Measurements from ENCODE around the gene OVCH1.
A peak's percentile ranks its signal among the peaks of the same experiment; 100 is the strongest.

OVCH1 gene

DNA sequence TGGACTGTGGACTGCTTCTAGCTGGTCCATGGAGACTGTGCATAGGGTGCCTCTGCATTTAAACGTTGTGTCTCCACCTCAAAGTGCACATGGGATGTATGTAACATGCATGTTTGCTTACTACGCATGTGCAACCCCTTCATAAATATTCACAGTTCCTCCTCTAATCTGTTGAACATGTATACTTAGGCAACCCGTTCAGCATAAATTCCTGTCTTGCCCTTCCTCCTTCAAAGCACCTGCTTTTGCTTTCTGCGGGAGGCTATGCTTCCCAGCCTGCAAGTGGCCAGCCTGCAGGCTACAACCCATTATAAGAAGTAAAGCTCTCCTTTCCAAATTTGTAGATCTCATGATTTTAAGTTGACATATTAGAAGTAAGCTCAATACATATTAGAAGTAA is 33.0 kb upstream of the OVCH1 start:
- H3K36me3 ChIP-seq (ENCODE audit: control insufficient read depth, insufficient read depth, low read length) = no peaks in the 10 kb centered on the region
- H3K4me3 ChIP-seq (ENCODE audit: extremely low read depth, insufficient read depth, low read length, poor library complexity, severe bottlenecking) = no peak overlapping the region
- H3K4me1 ChIP-seq (ENCODE audit: control insufficient read depth, insufficient read depth, low read length, poor library complexity, severe bottlenecking) = no peaks in the 10 kb centered on the region
- WGBS, 2 experiments (ENCODE audit: insufficient coverage in 2 of 2) = 92 to 100% methylated on average over 1 of the region's 4 CpGs
- H3K9me3 ChIP-seq (ENCODE audit: control insufficient read depth, low read length) = no peaks in the 10 kb centered on the region
- H3K27ac ChIP-seq (ENCODE audit: low read depth, low read length, severe bottlenecking) = no peak overlapping the region

DNA sequence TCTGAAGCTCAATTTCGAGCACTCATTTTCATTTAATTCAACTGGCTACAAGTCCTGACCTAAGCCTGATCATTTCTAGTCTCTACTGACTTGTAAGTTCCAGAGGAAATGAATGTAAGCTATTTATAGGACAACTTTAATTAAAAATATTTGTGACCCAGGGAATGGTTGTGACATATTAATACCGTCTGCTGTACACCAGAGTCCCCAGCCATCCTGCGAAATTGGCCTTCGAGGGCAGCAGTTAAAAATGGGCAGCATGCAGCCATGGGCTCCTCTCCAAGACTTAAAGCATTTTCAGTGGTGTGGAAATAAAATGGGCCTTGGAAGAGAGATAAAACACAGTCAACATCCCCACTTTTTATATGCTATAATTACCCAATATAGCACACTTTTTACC is 30.7 kb upstream of the OVCH1 start:
- 60 to 100% methylated on average over 1 to 3 of the region's 4 CpGs for WGBS, 2 experiments (ENCODE audit: insufficient coverage in 2 of 2)
- Histone ChIP-seq H3K4me3 (ENCODE audit: extremely low read depth, insufficient read depth, low read length, poor library complexity, severe bottlenecking) (no peak overlapping the region), H3K27ac (ENCODE audit: low read depth, low read length, severe bottlenecking) (no peak overlapping the region), H3K9me3 (ENCODE audit: control insufficient read depth, low read length) (no peaks in the 10 kb centered on the region), H3K36me3 (ENCODE audit: control insufficient read depth, insufficient read depth, low read length) (no peaks in the 10 kb centered on the region), H3K4me1 (ENCODE audit: control insufficient read depth, insufficient read depth, low read length, poor library complexity, severe bottlenecking) (no peaks in the 10 kb centered on the region)

DNA sequence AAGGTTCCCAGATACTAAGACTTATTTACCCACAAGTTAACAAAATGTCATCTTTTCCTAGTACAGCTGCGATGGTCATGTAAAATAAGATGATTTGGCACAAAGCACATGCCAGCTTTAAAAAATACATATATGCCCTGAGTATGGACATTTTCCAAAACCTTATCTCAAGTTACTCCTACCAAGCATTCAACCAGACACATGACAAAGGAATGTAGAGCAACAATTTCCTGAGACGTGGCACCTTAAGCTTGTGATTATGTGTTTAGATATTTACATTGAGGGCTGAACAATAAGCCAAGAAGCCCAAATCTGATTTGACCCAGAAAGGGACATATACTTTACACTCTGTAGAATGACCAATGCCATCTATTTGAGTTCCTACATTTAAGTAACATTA is 24.5 kb upstream of the OVCH1 start:
- H3K4me3 ChIP-seq (ENCODE audit: extremely low read depth, insufficient read depth, low read length, poor library complexity, severe bottlenecking) = no peak overlapping the region
- H3K9me3 ChIP-seq (ENCODE audit: control insufficient read depth, low read length) = no peaks in the 10 kb centered on the region
- no peaks in the 10 kb centered on the region for H3K4me1 ChIP-seq (ENCODE audit: control insufficient read depth, insufficient read depth, low read length, poor library complexity, severe bottlenecking)
- H3K36me3 ChIP-seq (ENCODE audit: control insufficient read depth, insufficient read depth, low read length) = no peaks in the 10 kb centered on the region
- WGBS, 2 experiments (ENCODE audit: insufficient coverage in 2 of 2) = 100% methylated on average over 1 of the region's 2 CpGs; no CpG with 5 or more reads in 1 of the 2 experiments
- no peak overlapping the region for H3K27ac ChIP-seq (ENCODE audit: low read depth, low read length, severe bottlenecking)

DNA sequence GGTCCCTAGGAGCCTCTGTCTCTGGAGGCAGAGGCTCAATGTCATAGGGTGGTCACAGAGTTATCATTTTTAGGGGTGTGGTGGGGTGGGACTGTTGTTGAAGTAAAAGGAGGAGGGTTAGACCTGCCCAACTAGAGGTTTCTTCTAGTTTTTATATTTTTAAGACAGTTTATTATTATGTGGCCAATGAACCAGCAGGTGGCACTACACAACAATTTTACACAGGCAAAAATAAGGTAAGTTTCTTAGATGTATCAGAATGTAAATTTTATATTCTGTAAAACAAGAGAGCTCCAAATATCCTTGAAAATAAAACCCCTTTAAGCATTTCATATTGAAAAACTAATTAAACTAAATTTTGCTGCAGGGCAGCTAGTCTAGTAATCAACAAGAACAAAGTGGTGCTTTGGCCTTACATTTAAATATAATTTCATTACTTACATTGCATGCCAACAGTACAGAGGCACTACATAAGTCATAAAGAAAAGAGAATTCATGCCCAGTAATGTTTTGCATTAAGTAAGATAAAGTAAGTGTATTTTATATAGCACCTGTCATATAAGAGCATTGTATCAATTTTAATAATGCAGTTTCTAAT is 22.2 kb upstream of the OVCH1 start:
- no peak overlapping the region for H3K27ac ChIP-seq (ENCODE audit: low read depth, low read length, severe bottlenecking)
- H3K4me1 ChIP-seq (ENCODE audit: control insufficient read depth, insufficient read depth, low read length, poor library complexity, severe bottlenecking) = no peaks in the 10 kb centered on the region
- no peaks in the 10 kb centered on the region for H3K36me3 ChIP-seq (ENCODE audit: control insufficient read depth, insufficient read depth, low read length)
- no peaks in the 10 kb centered on the region for H3K9me3 ChIP-seq (ENCODE audit: control insufficient read depth, low read length)
- no peak overlapping the region for H3K4me3 ChIP-seq (ENCODE audit: extremely low read depth, insufficient read depth, low read length, poor library complexity, severe bottlenecking)

DNA sequence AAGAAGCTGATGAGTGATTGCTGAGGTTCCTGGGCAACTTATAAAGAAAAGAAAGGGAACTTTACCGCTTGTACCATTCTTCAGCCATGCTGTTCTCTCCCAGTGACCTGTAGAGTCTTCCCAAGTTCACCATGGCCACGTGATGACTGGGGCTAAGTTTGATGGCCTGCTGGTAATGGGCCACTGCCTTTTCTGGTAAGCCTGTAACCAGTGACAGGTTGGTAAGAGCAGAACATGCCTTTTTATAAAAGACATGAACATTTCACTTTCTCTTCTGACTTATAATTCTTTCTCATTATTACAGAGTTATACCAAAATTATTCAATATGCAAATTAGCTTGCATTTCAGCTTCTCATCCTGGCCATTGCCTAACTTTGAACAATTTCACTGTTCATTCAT is 20.9 kb upstream of the OVCH1 start:
- H3K36me3 ChIP-seq (ENCODE audit: control insufficient read depth, insufficient read depth, low read length) = no peaks in the 10 kb centered on the region
- H3K4me3 ChIP-seq (ENCODE audit: extremely low read depth, insufficient read depth, low read length, poor library complexity, severe bottlenecking) = no peak overlapping the region
- no peak overlapping the region for H3K27ac ChIP-seq (ENCODE audit: low read depth, low read length, severe bottlenecking)
- no peaks in the 10 kb centered on the region for H3K9me3 ChIP-seq (ENCODE audit: control insufficient read depth, low read length)
- 40 to 88% methylated on average over 1 to 2 of the region's 2 CpGs for WGBS, 2 experiments (ENCODE audit: insufficient coverage in 2 of 2)
- no peaks in the 10 kb centered on the region for H3K4me1 ChIP-seq (ENCODE audit: control insufficient read depth, insufficient read depth, low read length, poor library complexity, severe bottlenecking)

DNA sequence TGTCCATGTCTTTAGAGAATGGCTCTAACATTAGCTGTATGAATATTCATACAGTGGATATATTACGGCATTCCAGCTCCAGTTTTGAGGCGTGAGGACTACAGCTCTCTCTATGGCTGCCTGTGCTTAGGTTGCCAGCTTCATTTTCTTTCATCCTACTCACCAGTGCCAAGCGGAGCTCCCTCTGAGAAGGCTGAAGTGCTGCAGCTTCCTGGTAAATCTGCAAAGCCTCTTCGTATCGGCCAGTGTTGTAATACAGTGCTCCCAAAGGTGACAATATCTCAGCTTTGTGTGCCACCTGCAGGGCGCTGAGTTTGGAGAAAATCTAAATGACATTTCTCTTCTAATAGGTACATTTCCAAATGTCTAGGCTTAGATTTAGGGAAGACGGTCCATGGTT is 19.8 kb upstream of the OVCH1 start:
- no peaks in the 10 kb centered on the region for H3K36me3 ChIP-seq (ENCODE audit: control insufficient read depth, insufficient read depth, low read length)
- no peak overlapping the region for H3K4me3 ChIP-seq (ENCODE audit: extremely low read depth, insufficient read depth, low read length, poor library complexity, severe bottlenecking)
- no peaks in the 10 kb centered on the region for H3K4me1 ChIP-seq (ENCODE audit: control insufficient read depth, insufficient read depth, low read length, poor library complexity, severe bottlenecking)
- H3K9me3 ChIP-seq (ENCODE audit: control insufficient read depth, low read length) = no peaks in the 10 kb centered on the region
- no peak overlapping the region for H3K27ac ChIP-seq (ENCODE audit: low read depth, low read length, severe bottlenecking)
- WGBS, 2 experiments (ENCODE audit: insufficient coverage in 2 of 2) = 86 to 100% methylated on average over 1 to 5 of the region's 7 CpGs

DNA sequence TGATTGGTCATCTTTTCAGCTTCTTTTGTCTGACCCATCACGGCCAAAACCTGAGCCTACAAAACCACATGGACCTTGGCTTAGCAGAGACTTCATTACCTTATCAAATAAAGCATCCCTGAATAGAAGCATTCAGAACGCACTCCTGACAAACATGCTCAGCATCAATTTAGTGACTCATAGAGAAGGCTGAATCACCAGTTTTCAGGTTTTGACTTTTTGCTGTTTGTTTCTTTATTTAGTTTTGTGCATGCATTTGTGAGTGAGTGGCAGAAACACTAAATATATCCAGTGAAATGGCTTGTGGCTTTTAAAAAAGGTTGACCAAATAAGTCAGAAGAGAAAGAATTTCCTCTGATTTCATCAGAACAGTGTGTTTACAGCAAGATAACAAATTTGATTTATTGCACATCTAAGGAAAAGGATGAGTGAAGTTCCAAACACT is 19.0 kb upstream of the OVCH1 start:
- peak overlapping the region; percentile 43 for H3K27ac ChIP-seq (ENCODE audit: low read depth, low read length, severe bottlenecking)

DNA sequence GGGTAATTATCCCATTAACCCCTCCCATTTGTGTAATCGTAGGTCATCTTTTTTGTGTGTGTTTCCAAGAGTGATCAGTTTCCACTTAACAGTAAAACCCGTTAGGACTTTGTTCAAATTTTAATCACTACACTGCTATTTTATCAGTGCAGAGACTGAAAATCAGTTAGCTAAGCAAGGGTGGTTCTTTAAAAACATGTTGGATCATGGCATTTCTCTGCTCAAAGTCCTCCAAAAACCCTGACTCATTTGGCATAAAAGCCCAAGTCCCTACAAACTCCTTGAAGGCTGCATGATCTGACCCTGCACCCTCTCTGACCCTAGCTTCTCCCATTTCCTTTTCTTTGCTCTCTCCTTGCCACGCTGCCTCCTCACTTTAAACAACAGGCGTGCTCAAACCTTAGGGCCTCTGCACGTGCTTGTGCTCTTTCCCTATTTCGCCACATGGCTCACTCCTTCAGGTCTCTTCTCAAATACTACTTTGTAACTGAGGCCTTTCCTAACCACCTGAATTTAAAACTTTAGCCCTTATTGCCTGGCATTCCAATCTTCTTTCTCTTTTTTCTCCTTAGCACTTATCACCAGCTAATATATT is 13.2 kb upstream of the OVCH1 start:
- 83 to 84% methylated on average over 4 to 5 of the region's 6 CpGs for WGBS, 2 experiments (ENCODE audit: insufficient coverage in 2 of 2)
- Histone ChIP-seq H3K36me3 (ENCODE audit: control insufficient read depth, insufficient read depth, low read length) (peaks cover 5% of the 10 kb centered on the region), H3K4me3 (ENCODE audit: extremely low read depth, insufficient read depth, low read length, poor library complexity, severe bottlenecking) (no peak overlapping the region), H3K4me1 (ENCODE audit: control insufficient read depth, insufficient read depth, low read length, poor library complexity, severe bottlenecking) (no peaks in the 10 kb centered on the region), H3K9me3 (ENCODE audit: control insufficient read depth, low read length) (no peaks in the 10 kb centered on the region), H3K27ac (ENCODE audit: low read depth, low read length, severe bottlenecking) (no peak overlapping the region)

More for the DNA sequence above, 19.0 kb upstream of the OVCH1 start:
- Histone ChIP-seq H3K36me3 (ENCODE audit: control insufficient read depth, insufficient read depth, low read length) (no peaks in the 10 kb centered on the region), H3K4me3 (ENCODE audit: extremely low read depth, insufficient read depth, low read length, poor library complexity, severe bottlenecking) (no peak overlapping the region), H3K9me3 (ENCODE audit: control insufficient read depth, low read length) (no peaks in the 10 kb centered on the region), H3K4me1 (ENCODE audit: control insufficient read depth, insufficient read depth, low read length, poor library complexity, severe bottlenecking) (no peaks in the 10 kb centered on the region)
- WGBS, 2 experiments (ENCODE audit: insufficient coverage in 2 of 2) = 89% methylated on average over 1 of the region's 2 CpGs; no CpG with 5 or more reads in 1 of the 2 experiments

DNA sequence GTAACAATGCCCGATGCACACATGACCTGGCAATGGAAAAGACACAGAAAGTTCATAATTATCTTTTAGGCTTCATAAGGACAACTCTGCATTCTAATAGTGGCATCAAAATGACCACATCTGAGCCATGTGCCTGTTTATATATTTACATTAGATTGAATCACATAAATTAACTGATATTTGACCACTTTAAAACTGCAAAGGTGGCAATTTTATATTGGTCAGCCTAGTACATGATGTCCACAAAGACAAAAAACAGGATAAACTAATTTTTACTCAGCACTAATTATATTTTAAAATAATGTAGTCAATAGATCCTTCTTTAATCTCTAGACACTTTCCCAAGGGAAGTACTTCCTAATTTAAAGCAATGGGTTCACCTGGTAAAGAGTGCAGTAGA is 12.0 kb upstream of the OVCH1 start:
- Histone ChIP-seq H3K4me3 (ENCODE audit: extremely low read depth, insufficient read depth, low read length, poor library complexity, severe bottlenecking) (no peak overlapping the region), H3K4me1 (ENCODE audit: control insufficient read depth, insufficient read depth, low read length, poor library complexity, severe bottlenecking) (no peaks in the 10 kb centered on the region), H3K27ac (ENCODE audit: low read depth, low read length, severe bottlenecking) (no peak overlapping the region), H3K36me3 (ENCODE audit: control insufficient read depth, insufficient read depth, low read length) (peaks cover 5% of the 10 kb centered on the region), H3K9me3 (ENCODE audit: control insufficient read depth, low read length) (no peaks in the 10 kb centered on the region)
- 100% methylated on average over 1 of the region's 1 CpG; no CpG with 5 or more reads in 1 of the 2 experiments for WGBS, 2 experiments (ENCODE audit: insufficient coverage in 2 of 2)

DNA sequence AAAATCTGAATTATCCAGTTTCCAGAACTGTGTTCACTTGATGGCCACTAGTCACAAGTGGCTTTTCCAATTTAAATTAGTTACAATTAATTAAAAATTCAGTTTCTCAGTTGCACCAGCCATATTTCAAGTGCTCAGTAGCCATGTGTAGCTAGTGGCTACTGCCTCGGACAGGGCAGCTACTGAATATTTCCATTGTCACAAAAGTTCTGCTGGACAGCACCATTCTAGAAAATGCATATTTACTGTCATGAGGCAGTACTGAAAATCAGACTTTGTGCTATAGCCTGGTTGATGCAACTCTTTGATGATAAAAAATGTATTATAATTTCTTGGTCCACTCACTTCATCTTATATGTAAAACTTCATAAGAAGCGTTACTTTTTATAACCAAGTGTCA is 11.5 kb upstream of the OVCH1 start:
- H3K4me1 ChIP-seq (ENCODE audit: control insufficient read depth, insufficient read depth, low read length, poor library complexity, severe bottlenecking) = no peaks in the 10 kb centered on the region
- WGBS, 2 experiments (ENCODE audit: insufficient coverage in 2 of 2) = 93 to 100% methylated on average over 2 of the region's 2 CpGs
- no peak overlapping the region for H3K27ac ChIP-seq (ENCODE audit: low read depth, low read length, severe bottlenecking)
- H3K9me3 ChIP-seq (ENCODE audit: control insufficient read depth, low read length) = no peaks in the 10 kb centered on the region
- H3K36me3 ChIP-seq (ENCODE audit: control insufficient read depth, insufficient read depth, low read length) = peaks cover 5% of the 10 kb centered on the region
- no peak overlapping the region for H3K4me3 ChIP-seq (ENCODE audit: extremely low read depth, insufficient read depth, low read length, poor library complexity, severe bottlenecking)

DNA sequence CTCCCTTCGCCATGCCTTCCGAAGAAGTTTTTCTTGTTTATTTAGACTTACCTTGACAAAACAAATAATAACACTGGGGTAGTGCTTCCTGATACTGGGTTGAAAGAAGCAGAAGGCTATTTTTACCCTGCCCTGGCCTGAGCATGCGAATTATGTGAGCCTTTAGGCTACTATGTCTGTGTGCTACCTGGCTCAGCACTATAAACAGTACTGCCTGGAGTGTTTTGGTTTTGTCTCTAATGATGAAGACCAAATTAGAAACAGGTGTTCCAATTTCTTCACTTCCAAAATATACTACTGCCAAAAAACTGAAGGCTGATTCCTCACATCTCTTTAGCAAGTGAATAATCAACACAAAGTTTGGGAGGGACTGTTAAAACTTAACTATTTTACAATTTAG is 7.6 kb upstream of the OVCH1 start:
- Histone ChIP-seq H3K36me3 (ENCODE audit: control insufficient read depth, insufficient read depth, low read length) (peaks cover 5% of the 10 kb centered on the region), H3K9me3 (ENCODE audit: control insufficient read depth, low read length) (no peaks in the 10 kb centered on the region), H3K27ac (ENCODE audit: low read depth, low read length, severe bottlenecking) (no peak overlapping the region), H3K4me3 (ENCODE audit: extremely low read depth, insufficient read depth, low read length, poor library complexity, severe bottlenecking) (no peak overlapping the region), H3K4me1 (ENCODE audit: control insufficient read depth, insufficient read depth, low read length, poor library complexity, severe bottlenecking) (no peaks in the 10 kb centered on the region)
- 76 to 100% methylated on average over 2 of the region's 3 CpGs for WGBS, 2 experiments (ENCODE audit: insufficient coverage in 2 of 2)
